ENCODE data around the gene PTH2R.
"Not testable (repeated sequence)": the region's sequence is repeated elsewhere in the genome, so short reads cannot be mapped to it uniquely, and the experiment has no call there.

Gene PTH2R

DNA sequence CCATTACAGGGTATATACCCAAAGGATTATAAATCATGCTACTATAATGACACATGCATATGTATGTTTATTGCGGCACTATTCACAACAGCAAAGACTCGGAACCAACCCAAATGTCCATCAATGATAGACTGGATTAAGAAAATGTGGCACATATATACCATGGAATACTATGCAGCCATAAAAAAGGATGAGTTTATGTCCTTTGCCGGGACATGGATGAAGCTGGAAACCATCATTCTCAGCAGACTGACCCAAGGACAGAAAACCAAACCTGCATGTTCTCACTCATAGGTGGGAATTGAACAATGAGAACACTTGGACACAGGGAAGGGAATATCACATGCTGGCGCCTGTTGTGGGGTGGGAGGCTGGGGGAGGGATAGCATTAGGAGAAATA is 9.8 kb upstream of the PTH2R start:
- not testable (repeated sequence) for DNase-seq (ENCODE audit: low spot score)

- no peak for DNase-seq (ENCODE audit: low spot score)
Measured at GRCh38 chr2:208399201-208399600, 7.4 kb upstream of the PTH2R start.

DNA sequence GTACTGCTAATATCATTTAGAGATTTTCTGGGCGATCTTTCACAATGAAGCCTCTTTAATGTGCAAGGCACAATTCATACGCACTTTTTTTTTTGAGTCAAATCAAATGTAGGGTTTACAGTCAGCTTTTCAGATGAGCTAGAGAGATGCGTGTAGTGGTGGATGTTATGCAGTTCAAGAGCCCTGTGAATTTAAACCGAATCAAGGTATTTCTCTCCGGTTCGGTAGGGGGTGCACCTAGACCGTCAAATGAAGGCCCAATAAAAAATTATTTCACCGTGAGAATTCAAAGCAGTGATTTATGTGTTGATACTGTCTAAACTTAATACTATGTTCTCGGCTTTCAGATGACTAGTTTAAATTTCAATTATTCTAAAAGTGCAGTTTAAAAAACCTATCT is 1.1 kb downstream of the PTH2R start:
- DNase-seq (ENCODE audit: low spot score), result no peak

DNA sequence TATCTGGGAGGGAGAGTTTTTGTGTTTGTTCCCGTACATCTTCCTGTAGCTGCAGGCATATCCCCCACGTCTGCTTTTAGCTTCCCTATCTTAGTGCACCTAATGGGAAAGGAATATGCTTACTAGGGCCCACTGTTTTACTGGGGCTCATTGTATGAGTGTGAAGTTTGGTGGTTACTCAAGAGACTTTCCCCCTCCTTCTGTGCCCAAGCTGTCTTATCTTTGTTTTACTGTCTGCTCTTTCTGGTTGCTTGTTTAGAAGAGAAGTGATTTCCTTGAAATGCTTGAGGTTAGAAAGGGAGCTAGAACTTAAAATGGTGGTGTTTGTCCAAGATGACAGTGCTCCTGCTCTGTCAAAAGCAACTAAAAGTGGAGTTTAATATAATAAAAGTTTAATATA is 7.3 kb downstream of the PTH2R start:
- no peak for DNase-seq (ENCODE audit: low spot score)

GRCh38 chr2:208415255-208415654 is 8.7 kb downstream of the PTH2R start:
- no peak for DNase-seq (ENCODE audit: low spot score)

GRCh38 chr2:208415897-208416296 is 9.3 kb downstream of the PTH2R start:
- no peak for DNase-seq (ENCODE audit: low spot score)

DNA sequence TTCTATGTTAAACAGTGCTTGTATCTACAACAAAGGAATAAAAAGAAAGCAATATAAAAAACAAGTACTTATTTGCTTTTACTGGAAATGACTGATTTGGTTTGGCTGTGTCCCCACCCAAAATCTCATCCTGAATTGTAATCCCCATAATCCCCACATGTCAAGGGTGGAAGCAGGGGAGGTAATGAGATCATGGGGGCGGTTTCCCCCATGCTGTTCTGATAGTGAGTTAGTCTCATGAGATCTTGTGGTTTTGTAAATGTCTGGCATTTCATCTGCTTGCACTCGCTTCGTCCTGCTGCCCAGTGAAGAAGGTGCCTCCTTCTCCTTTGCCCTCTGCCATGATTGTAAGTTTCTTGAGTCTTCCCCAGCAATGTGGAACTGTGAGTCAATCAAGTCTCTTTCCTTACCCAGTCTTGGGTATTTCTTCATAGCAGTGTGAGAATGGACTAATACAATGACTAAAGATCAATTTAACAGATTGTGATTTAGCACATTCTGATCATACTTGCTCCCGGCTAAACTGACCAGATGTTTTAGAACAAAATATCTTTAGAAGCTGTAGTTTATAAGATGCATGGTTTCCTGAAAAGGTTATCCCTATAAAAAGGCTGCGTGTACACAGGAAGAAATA is 19.9 kb downstream of the PTH2R start:
- no peak for DNase-seq (ENCODE audit: low spot score)

GRCh38 chr2:208437755-208438154 is 31.2 kb downstream of the PTH2R start:
- no peak for DNase-seq (ENCODE audit: low spot score)

DNA sequence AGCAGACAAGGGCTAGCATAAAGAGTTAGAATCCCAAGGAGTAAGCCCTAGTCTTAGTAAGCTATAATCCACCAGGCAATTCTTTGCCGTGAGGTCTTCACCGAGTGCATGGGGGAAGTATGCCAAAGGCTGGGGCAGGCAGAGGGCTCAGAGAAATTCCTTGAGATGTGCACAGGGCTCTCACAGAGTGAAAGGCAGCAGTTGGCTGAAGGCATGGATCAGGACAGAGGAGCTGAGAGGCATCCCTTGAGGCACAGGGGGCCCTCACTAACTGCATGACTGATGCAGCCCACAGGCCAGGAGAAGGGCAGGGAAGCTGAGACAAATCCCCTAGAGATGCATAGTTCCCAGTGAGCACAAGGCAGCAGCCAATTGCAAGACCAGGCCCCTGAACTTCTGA is 34.1 kb downstream of the PTH2R start:
- no peak for DNase-seq (ENCODE audit: low spot score)

- no peak for DNase-seq (ENCODE audit: low spot score)
Measured at GRCh38 chr2:208441951-208442350, 35.4 kb downstream of the PTH2R start.

DNA sequence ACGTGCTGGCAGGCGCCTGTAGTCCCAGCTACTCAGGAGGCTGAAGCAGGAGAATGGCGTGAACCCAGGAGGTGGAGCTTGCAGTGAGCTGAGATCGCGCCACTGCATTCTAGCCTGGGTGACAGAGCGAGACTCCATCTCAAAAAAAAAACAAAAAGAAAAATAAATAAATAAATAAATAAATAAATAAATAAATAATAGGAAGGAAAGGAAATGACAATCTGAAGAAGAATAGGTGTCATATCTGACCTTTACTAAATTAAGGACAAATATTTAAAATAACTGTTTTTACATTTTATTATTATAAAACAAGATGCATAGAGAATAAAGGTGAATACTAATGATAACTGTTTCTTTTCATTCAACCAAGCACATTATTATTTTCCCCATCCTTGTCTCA is 40.9 kb downstream of the PTH2R start:
- DNase-seq (ENCODE audit: low spot score), result not testable (repeated sequence)

DNA sequence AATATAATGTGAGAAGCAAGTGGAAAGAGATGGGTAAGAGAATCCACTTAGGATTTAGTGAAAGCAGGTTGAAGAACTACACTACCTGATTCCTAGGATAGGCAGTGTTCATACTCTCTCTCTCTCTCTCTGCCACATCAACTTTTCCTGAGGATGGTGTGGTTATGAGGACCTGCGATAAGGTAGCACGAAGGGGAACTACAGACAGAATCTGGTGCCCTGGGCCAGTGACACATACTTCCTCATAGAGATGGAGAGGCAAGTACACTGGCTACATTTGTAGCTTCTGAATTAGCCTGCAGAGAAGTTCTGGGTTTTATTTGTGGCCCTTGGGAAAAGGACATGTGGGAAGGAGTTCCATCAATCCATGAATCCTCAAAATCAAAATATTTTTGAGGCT is 44.5 kb downstream of the PTH2R start:
- no peak for DNase-seq (ENCODE audit: low spot score)

DNA sequence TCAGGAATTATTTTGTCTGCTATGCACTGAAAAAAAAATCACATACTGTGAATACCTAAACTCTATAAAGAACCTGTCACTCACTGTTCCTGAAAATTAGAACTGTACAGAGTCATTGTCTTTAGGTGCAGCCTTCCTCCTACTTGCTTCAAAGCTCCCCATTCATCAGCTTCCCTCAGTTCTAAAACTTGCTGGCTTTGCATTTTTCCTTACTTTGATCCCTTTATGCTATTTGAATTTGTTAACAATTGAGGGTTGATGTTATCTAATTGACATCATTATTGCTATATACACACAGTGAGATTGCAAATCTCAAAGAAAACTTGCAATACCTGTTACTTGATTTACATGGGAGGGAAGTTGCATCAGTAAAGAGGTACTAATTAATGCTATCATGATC is 48.3 kb downstream of the PTH2R start:
- DNase-seq (ENCODE audit: low spot score), result no peak

GRCh38 chr2:208463721-208464120 is 57.1 kb downstream of the PTH2R start:
- DNase-seq (ENCODE audit: low spot score), result no peak

DNA sequence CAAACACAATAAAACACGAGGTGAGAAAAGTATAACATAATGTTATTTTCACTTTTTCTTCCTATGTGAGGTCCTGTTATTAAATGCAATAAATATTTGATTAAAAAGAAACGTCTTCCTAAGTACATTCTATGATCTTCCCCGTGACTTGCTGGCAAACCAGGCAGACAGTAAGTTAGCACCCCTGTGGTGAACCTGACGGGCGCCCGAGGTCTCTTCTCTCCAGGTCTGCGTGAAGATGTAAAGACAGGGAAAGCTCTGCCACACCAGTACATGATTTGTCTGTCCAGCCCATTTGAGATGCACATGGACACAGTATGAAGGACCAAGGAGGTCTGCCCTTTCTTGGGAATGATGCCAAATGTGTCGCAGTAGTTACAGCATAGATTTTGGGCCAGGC is 57.6 kb downstream of the PTH2R start:
- DNase-seq (ENCODE audit: low spot score), result no peak

GRCh38 chr2:208466151-208466919 is 59.7 kb downstream of the PTH2R start:
- no peak for DNase-seq (ENCODE audit: low spot score)

DNA sequence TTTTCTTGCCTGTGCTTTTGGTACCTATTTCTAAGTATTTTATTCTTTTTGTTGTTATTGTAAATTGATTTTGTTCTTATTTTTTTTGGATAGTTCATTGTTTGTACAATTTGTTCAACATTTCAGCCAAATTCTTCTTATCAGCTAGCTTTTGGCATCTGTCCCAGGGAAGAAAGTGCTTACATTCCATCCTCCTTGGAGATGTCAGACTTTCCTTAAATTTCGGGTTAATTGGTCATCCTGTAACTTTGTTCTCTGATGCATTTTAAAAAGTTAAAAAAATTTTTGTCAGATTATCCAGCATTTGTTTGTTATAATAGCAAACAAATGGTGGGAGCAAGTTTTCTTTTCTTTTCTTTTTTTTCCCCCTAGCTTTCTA is 60.3 kb downstream of the PTH2R start:
- DNase-seq (ENCODE audit: low spot score), result no peak

- no peak for DNase-seq (ENCODE audit: low spot score)
Measured at GRCh38 chr2:208467564-208467963, 61.0 kb downstream of the PTH2R start.

DNA sequence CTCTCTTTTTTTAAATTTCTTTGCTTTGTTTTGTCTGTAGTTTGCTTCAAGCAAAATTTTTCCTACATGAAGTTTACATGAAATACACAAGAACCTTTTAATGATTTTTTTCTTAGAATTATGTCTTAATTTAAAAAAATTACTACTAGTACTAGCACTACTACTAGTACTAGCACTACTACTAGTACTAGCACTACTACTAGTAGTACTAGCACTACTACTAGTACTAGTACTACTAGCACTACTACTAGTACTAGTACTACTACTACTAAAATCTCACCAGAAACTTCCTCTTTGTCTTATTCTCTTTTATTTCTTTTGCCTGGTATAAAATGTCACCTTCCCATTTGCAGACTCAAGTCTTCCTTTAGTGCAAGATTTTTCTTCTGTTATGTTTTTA is 71.1 kb downstream of the PTH2R start:
- DNase-seq (ENCODE audit: low spot score), result no peak

DNA sequence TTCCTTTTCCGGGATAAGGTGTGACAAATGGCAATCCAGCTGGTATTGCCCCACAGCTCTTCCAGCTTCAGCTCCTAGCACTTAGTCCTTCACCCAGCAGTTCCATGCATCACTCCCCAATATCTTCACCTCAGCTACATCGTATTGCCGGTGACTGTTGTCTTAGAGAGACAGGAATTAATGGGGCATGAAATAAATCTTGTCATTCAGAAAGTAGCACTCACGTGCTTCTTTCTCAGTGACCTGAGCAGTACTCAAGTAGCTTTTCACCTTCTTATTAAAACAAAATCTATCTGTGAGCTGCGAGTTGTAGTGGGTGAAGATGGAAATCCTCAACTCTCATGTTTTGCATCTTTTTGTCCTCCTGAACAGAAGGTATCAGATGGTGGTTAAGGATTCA is 72.8 kb downstream of the PTH2R start:
- DNase-seq (ENCODE audit: low spot score), result no peak

- not testable (repeated sequence) for DNase-seq (ENCODE audit: low spot score)
Measured at GRCh38 chr2:208481945-208482344, 75.4 kb downstream of the PTH2R start.

- DNase-seq (ENCODE audit: low spot score), result not testable (repeated sequence)
Measured at GRCh38 chr2:208482453-208483015, 75.9 kb downstream of the PTH2R start.

- DNase-seq (ENCODE audit: low spot score), result no peak
Measured at GRCh38 chr2:208485390-208485789, 78.8 kb downstream of the PTH2R start.
